Adrenal gland (tissue), 12 donors: ENCODE results near the gene RYK. TPM values are rescaled to one million over a fixed set of nuclear protein-coding genes. Genes with fewer than 3 reads are reported as not detected.

Source experiments
- DNase-seq, 7 donors: peaks; one replicate each; pipeline ENCODE4 v3.0.0-alpha.2; 2019 to 2020
- H3K27ac ChIP-seq, 5 donors: fragments of 200-600 bp; sonication (generic) in 4 of 5; 1 replicate in 3 of 5; 2 replicates in 2 of 5; pipeline versions ENCODE4 v1.5.1 to v1.8.0; 2016 to 2020; ENCODE audit warnings: mild to moderate bottlenecking in 1 of 5
- H3K27me3 ChIP-seq: fragments of 200-600 bp; 2 replicates; pipeline ENCODE4 v1.8.0; 2021
- H3K36me3 ChIP-seq, 2 donors: fragments of 200-600 bp; replicated peaks in 1 of 2; 1 replicate in 1 of 2; 2 replicates in 1 of 2; pipeline versions ENCODE4 v1.5.1 to v1.8.0; 2018 to 2022
- H3K4me1 ChIP-seq, 2 donors: fragments of 200-600 bp; replicated peaks in 1 of 2; 1 replicate in 1 of 2; 2 replicates in 1 of 2; pipeline versions ENCODE4 v1.5.1 to v1.8.0; 2018 to 2021
- H3K4me3 ChIP-seq, 4 donors: fragments of 200-600 bp; sonication (generic) in 3 of 4; one replicate each; pipeline ENCODE4 v1.5.1; 2016 to 2018
- H3K9me3 ChIP-seq, 3 donors: fragments of 200-600 bp; sonication (generic) in 1 of 3; replicated peaks in 1 of 3; 1 replicate in 2 of 3; 2 replicates in 1 of 3; pipeline versions ENCODE4 v1.5.1 to v1.8.0; 2016 to 2021
- POLR2A ChIP-seq, 2 donors: fragments of 450-650 bp; IDR thresholded peaks; one replicate each; pipeline ENCODE4 v1.6.1; 2017; ENCODE audit warnings: antibody characterized with exemption in 2 of 2, mild to moderate bottlenecking in 2 of 2, moderate library complexity in 1 of 2
- WGBS, 4 donors: extraction: QIAGEN DNeasy Blood & Tissue Kit in 2 of 4; methylation state at CpG; one replicate each; pipeline versions ENCODE4 v1.1.5 to v1.1.7; 2013 to 2017; 5-methylcytosine and 5-hydroxymethylcytosine counted together
- intact Hi-C, 2 donors: fragments of 100-400 bp; cut with DNase I; formaldehyde crosslinking; loops; one replicate each; pipeline versions ENCODE4 v1.14.1 to v1.15.0; 2022 to 2023
- polyA plus RNA-seq, 3 donors: library from polyadenylated mRNA; stranded (reverse); fragments of 200-250 nt in 2 of 3; fragments of 350-450 nt in 1 of 3; fragmentation: Illumina TruSeq in 1 of 3; extraction: RNeasy Lipid Tissue Mini Kit (QIAGEN cat#74804) in 1 of 3; gene quantifications; one replicate each; pipeline ENCODE4 v1.2.3, GENCODE V29; 2013 to 2014
- total RNA-seq, 9 donors: library from RNA; depleted of rRNA in 4 of 9; stranded (reverse); fragments of >200 nt in 4 of 9; fragments of 120-200 nt in 1 of 9; fragmentation: NEBNext Ultra II Directional in 1 of 9; extraction: Animal tissue kit (Norgen Biotek cat#: 25700) in 1 of 9; gene quantifications; one replicate each; pipeline versions ENCODE4 v1.1.0 to v1.2.4, GENCODE V29; 2013 to 2023
- TF ChIP-seq, protein P1 (sequence below), 6 experiments: fragments of 450-650 bp in 4 of 6; fragments of 200-600 bp in 2 of 6; sonication (generic) in 1 of 6; IDR thresholded peaks; 1 replicate in 5 of 6; 2 replicates in 1 of 6; pipeline versions ENCODE4 v1.5.1 to v1.8.0; 2016 to 2021; ENCODE audit warnings: antibody characterized with exemption in 6 of 6, mild to moderate bottlenecking in 2 of 6, moderate library complexity in 1 of 6
- donor health status: healthy with polysubstance abuse.
- donor health status: Bipolar disorder and iron deficiency.
- donor health status: DM: yes; HTN: yes; CAD: no.
- donor health status: DM: no; HTN: no; CAD: no.
- donor health status: DM: no; HTN: no; CAD: no.
- donor health status: DM: yes; HTN: yes; CAD: no.

The RYK gene
- total and polyA plus RNA-seq, 12 donors: 27.7 to 74.4 (median 42.1) TPM

DNA sequence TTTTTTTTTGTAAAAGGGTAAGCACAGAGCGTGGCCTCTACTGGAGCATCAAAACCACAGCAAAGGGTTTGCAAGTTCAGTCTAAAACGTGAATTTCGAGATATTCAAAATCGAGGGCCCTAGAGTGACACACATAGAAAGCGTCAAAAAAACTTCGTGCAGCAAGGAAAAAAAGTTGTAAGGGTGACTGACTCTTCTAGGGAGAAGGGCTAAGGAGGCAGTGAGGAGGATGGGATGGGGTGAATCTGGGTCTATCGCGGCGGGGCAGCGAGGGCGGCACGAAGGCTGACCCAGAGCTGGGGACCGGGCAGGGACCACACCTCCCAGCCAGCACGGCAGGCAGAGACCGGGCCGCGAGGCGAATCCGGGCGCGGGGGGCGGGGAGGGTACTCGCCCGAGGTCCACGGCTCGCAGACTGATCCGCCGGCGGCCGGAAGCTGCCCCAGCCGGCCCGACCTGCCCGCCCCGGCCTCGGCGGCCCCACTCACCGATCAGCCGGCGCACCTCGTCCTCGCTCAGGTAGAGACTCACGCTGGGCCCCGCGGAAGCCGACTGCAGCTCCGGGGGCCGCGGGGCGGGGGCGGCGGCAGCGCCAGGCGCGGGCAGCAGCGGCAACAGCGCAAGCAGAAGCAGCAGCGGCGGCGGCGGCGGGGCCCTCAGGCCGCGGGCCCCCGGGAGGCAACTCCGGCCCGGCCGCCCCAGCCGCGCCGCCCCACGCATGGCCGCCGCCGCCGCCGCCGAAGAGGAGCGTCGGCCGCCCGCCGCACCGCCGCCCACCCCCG lies 533 bp downstream of the RYK start:
- peaks cover 9 to 42% of the 10 kb centered on the region in 2 donors for H3K4me1 ChIP-seq
- H3K4me3 ChIP-seq: peak overlapping the region in 3 of 4 donors; percentile 48 to 99 (median 54)
- H3K27ac ChIP-seq: peak overlapping the region; percentile 56 to 98 (median 85)
- TF ChIP-seq POLR2A (IDR thresholded peaks at IDR 0.05): no peak
- TF ChIP-seq, protein P1, sequence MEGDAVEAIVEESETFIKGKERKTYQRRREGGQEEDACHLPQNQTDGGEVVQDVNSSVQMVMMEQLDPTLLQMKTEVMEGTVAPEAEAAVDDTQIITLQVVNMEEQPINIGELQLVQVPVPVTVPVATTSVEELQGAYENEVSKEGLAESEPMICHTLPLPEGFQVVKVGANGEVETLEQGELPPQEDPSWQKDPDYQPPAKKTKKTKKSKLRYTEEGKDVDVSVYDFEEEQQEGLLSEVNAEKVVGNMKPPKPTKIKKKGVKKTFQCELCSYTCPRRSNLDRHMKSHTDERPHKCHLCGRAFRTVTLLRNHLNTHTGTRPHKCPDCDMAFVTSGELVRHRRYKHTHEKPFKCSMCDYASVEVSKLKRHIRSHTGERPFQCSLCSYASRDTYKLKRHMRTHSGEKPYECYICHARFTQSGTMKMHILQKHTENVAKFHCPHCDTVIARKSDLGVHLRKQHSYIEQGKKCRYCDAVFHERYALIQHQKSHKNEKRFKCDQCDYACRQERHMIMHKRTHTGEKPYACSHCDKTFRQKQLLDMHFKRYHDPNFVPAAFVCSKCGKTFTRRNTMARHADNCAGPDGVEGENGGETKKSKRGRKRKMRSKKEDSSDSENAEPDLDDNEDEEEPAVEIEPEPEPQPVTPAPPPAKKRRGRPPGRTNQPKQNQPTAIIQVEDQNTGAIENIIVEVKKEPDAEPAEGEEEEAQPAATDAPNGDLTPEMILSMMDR (IDR thresholded peaks at IDR 0.05): no peak
- H3K27me3 ChIP-seq: no peaks in the 10 kb centered on the region
- peak; percentile 57 to 77 (median 71) for DNase-seq
- WGBS, 4 donors: 0 to 1% (median 0%) methylated on average over 13 to 72 of the region's 85 CpGs
- H3K36me3 ChIP-seq: no peaks in the 10 kb centered on the region
- intact Hi-C loops: no loop called here
- H3K9me3 ChIP-seq: no peaks in the 10 kb centered on the region

DNA sequence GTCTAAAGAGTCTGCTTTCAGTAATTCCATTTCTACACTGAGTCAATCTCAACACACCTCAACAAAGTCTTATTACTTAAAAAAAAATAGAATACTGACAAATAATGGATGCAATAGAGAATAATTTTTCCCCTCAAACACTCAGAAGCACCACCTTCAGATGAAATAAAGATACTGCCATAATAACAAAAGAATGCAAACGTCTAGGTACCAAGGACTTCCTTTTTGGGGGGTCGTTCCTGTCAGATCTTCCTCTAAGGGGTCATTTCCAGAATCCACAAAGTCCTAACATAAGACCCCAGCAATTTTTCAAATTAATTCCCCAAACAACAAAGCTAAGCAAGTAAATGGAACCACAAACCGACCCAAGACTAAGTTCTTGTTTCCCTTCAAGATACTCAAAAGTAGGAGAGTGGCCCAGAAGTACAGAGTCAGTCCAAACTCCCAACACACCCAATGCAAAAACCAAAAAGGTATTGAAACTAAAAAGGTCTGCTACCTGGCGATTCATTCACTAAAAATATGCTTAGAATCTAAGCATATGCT lies 1.3 kb downstream of the RYK start:
- peak overlapping the region in 2 of 4 donors; percentile 48 to 99 for H3K4me3 ChIP-seq
- peaks cover 9 to 50% of the 10 kb centered on the region in 2 donors for H3K4me1 ChIP-seq
- intact Hi-C loops: no loop called here
- H3K27ac ChIP-seq: peak overlapping the region in 3 of 5 donors; percentile 85 to 98 (median 90)
- H3K9me3 ChIP-seq: no peaks in the 10 kb centered on the region
- no peaks in the 10 kb centered on the region for H3K27me3 ChIP-seq
- no peak for TF ChIP-seq POLR2A (IDR thresholded peaks at IDR 0.05)
- TF ChIP-seq, protein P1 (IDR thresholded peaks at IDR 0.05): no peak
- DNase-seq: no peak
- H3K36me3 ChIP-seq: no peaks in the 10 kb centered on the region
- WGBS, 4 donors: 2 to 7% (median 4%) methylated on average over 4 of the region's 4 CpGs

DNA sequence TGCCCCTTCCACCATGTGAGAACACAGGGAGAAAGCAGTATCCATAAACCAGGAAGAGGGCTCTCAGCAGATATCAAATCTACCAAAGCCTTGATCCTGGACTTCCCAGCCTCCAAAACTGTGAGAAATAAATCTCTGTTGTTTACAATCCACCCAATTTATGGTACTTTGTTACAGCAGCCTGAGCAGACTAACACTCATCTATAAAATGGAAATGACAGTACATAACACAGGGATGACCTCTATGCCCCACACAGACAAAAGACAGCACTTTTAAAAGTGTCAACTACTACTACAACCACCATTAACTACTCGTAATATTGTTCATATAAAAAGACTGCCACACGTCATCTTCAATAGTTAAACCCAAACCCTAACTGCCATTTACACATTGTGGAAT lies 5.7 kb downstream of the RYK start:
- intact Hi-C loops: no loop called here
- H3K27me3 ChIP-seq: no peaks in the 10 kb centered on the region
- TF ChIP-seq, protein P1 (IDR thresholded peaks at IDR 0.05): no peak
- TF ChIP-seq POLR2A (IDR thresholded peaks at IDR 0.05): no peak
- H3K9me3 ChIP-seq: no peaks in the 10 kb centered on the region
- H3K36me3 ChIP-seq: no peaks in the 10 kb centered on the region
- DNase-seq: no peak
- 89 to 98% (median 90%) methylated on average over 2 of the region's 2 CpGs for WGBS, 4 donors
- no peak overlapping the region for H3K4me3 ChIP-seq
- no peak overlapping the region for H3K27ac ChIP-seq
- H3K4me1 ChIP-seq: peaks cover 14 to 55% of the 10 kb centered on the region in 2 donors

DNA sequence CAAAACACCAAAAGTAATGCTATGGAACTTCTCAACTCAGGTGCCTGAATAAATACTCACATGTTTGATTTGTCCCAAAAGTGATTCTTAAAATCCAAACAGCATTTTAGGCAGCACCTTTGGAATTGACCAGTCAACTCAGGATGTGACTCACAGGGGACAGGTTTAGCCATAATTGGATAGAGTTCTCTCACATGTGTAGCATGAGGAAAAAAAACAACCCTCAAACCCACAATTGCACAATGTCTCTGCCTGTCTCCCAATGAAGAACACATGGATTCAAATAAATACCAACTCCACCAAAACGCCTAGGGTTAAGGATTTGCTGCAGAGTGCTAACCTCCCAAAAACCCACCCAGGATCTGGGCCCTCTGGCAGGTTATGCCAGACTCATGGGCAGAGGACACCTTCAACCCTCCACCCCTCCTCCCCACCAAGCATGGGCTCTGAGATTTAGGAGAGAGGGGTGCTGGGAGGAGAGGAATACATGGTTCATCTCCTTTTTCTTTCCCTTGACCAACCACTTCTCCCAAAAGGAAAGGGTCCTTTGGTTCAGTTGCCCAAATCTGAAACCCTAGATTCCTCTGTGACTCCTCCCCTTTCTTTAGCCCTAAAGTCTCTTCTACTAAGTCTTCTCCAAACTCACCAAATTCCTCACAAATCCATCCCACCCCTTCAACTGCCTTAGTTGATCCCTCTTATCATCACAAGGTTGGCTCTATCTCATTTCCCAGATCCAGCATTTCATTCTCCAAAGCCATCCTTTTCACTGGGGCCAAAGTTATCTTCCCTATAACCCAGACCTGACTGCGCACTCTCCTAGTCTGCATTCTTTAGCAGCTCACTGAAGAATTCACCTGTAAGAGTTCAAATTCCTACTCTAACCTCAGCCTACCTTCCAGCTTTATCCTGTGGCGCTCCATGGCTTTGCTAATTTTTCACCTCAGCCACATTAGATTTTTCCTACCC lies 7.7 kb downstream of the RYK start:
- Histone ChIP-seq H3K9me3 (no peaks in the 10 kb centered on the region), H3K27ac (no peak overlapping the region), H3K27me3 (no peaks in the 10 kb centered on the region), H3K4me1 (peaks cover 10 to 54% of the 10 kb centered on the region in 2 donors), H3K4me3 (no peak overlapping the region), H3K36me3 (no peaks in the 10 kb centered on the region)
- no peak for TF ChIP-seq POLR2A (IDR thresholded peaks at IDR 0.05)
- TF ChIP-seq, protein P1 (IDR thresholded peaks at IDR 0.05): no peak
- 85 to 94% (median 88%) methylated on average over 3 of the region's 3 CpGs for WGBS, 4 donors
- intact Hi-C loops: no loop called here
- DNase-seq: no peak
